ENCODE data around the gene MACF1. TPM values are rescaled to one million over a fixed set of nuclear protein-coding genes. Genes with fewer than 3 reads are reported as not detected.

The MACF1 gene
- total RNA-seq, 2 donors from 2014 or later: 154 to 355 TPM

GRCh38 chr1:39317910-39318633 is 113.6 kb downstream of the MACF1 start:
- no peak for DNase-seq (ENCODE audit: low spot score)
- Histone ChIP-seq H3K4me1 (replicated peaks) (no peaks in the 10 kb centered on the region), H3K9me3 (no peaks in the 10 kb centered on the region), H3K27ac (no peak overlapping the region), H3K36me3 (peaks cover 0 to 9% of the 10 kb centered on the region in 2 donors), H3K4me3 (no peak overlapping the region), H3K27me3 (replicated peaks; ENCODE audit: insufficient read depth) (no peaks in the 10 kb centered on the region)
- intact Hi-C loops (cut with DNase I): no loop called here
- 78% methylated on average over 6 of the region's 6 CpGs for WGBS
- TF ChIP-seq CTCF (IDR thresholded peaks at IDR 0.05) (no peak), POLR2AphosphoS5 (IDR thresholded peaks at IDR 0.05) (no peak), POLR2A (IDR thresholded peaks at IDR 0.05) (no peak)

GRCh38 chr1:39321979-39322378 is 117.5 kb downstream of the MACF1 start:
- Histone ChIP-seq H3K9me3 (no peaks in the 10 kb centered on the region), H3K27ac (no peak overlapping the region), H3K36me3 (peaks cover 0 to 10% of the 10 kb centered on the region in 2 donors), H3K27me3 (replicated peaks; ENCODE audit: insufficient read depth) (no peaks in the 10 kb centered on the region), H3K4me1 (replicated peaks) (no peaks in the 10 kb centered on the region), H3K4me3 (no peak overlapping the region)
- intact Hi-C loops (cut with DNase I): loop anchor here (10.0 kb wide), 1 partner anchor 117 kb away; the partner anchor contains the start of gene MACF1
- TF ChIP-seq POLR2AphosphoS5 (IDR thresholded peaks at IDR 0.05) (no peak), POLR2A (IDR thresholded peaks at IDR 0.05) (no peak), CTCF (IDR thresholded peaks at IDR 0.05) (no peak)
- DNase-seq (ENCODE audit: low spot score): no peak
- WGBS: 92% methylated on average over 1 of the region's 1 CpG

GRCh38 chr1:39322431-39322830 is 117.9 kb downstream of the MACF1 start:
- Histone ChIP-seq H3K27me3 (replicated peaks; ENCODE audit: insufficient read depth) (no peaks in the 10 kb centered on the region), H3K9me3 (no peaks in the 10 kb centered on the region), H3K4me3 (no peak overlapping the region), H3K36me3 (peaks cover 0 to 10% of the 10 kb centered on the region in 2 donors), H3K27ac (no peak overlapping the region), H3K4me1 (replicated peaks) (no peaks in the 10 kb centered on the region)
- DNase-seq (ENCODE audit: low spot score): no peak
- intact Hi-C loops (cut with DNase I): loop anchor here (10.0 kb wide), 1 partner anchor 118 kb away; the partner anchor contains the start of gene MACF1
- WGBS: 74% methylated on average over 6 of the region's 6 CpGs
- TF ChIP-seq POLR2A (IDR thresholded peaks at IDR 0.05) (no peak), POLR2AphosphoS5 (IDR thresholded peaks at IDR 0.05) (no peak), CTCF (IDR thresholded peaks at IDR 0.05) (no peak)

- intact Hi-C loops (cut with DNase I): loop anchor here (10.0 kb wide), 1 partner anchor 120 kb away; the partner anchor contains the start of gene MACF1
- Histone ChIP-seq H3K36me3 (peaks cover 0 to 3% of the 10 kb centered on the region in 2 donors), H3K27ac (no peak overlapping the region)
These were observed 120.4 kb downstream of the MACF1 start for GRCh38 chr1:39324888-39325287.

More at GRCh38 chr1:39324888-39325287, 120.4 kb downstream of the MACF1 start:
- no peak for TF ChIP-seq POLR2A (IDR thresholded peaks at IDR 0.05)
- TF ChIP-seq POLR2AphosphoS5 (IDR thresholded peaks at IDR 0.05): no peak
- TF ChIP-seq CTCF (IDR thresholded peaks at IDR 0.05): no peak
- Histone ChIP-seq H3K27me3 (replicated peaks; ENCODE audit: insufficient read depth) (no peaks in the 10 kb centered on the region), H3K4me3 (no peak overlapping the region), H3K9me3 (no peaks in the 10 kb centered on the region), H3K4me1 (replicated peaks) (no peaks in the 10 kb centered on the region)
- 91% methylated on average over 2 of the region's 2 CpGs for WGBS
- DNase-seq (ENCODE audit: low spot score): no peak

Measured in prostate gland (tissue), 2 donors.